IMR-90 (cell line): ENCODE results near the gene CFAP97D1. TPM values are rescaled to one million over a fixed set of nuclear protein-coding genes. Genes with fewer than 3 reads are reported as not detected.

Experiments
- ATAC-seq: fragments of 200-7000 bp; cut with Tn5 transposase; 2 replicates; pipeline ENCODE4 v1.9.1; 2020; ENCODE audit warnings: low read depth, mild to moderate bottlenecking, moderate library complexity
- BruUV-seq: library from RNA; stranded (reverse); fragments of 400-500 nt; replicated peaks from 2 replicates; lab custom pipeline; 2021; lab: Mats Ljungman, UMichigan
- CTCF ChIA-PET: fragments of 300-600 bp; formaldehyde crosslinking; extraction: SDS; loops from one replicate; lab custom pipeline; 2021; ENCODE audit warnings: antibody characterized with exemption; lab: Yijun Ruan, JAX
- POLR2A ChIA-PET: fragments of 300-600 bp; sonication (Branson Sonifier 250); formaldehyde crosslinking; loops from one replicate; lab custom pipeline; 2022; ENCODE audit warnings: antibody characterized with exemption; ENCODE audit not compliant: unreplicated experiment; lab: Charles Lee
- DNase-seq: peaks from one replicate; pipeline ENCODE4 v3.0.0; 2013
- H2AFZ ChIP-seq: replicated peaks from 2 replicates; pipeline ENCODE3; 2013; ENCODE audit warnings: low read length, mild to moderate bottlenecking; ENCODE audit not compliant: poor library complexity
- H2AK5ac ChIP-seq: 2 replicates; pipeline ENCODE4 v1.6.1; 2013; ENCODE audit warnings: low read depth, low read length, inconsistent platforms
- H2AK9ac ChIP-seq: replicated peaks from 2 replicates; pipeline ENCODE3; 2013; ENCODE audit warnings: mild to moderate bottlenecking, low read depth, low read length, moderate library complexity; ENCODE audit not compliant: poor library complexity
- H2BK120ac ChIP-seq: 2 replicates; pipeline ENCODE4 v1.6.1; 2013; ENCODE audit warnings: low read depth, low read length, inconsistent platforms
- H2BK15ac ChIP-seq: 3 replicates; pipeline ENCODE4 v1.6.1; 2013; ENCODE audit warnings: low read depth, low read length, inconsistent platforms
- H2BK20ac ChIP-seq: 2 replicates; pipeline ENCODE4 v1.6.1; 2013; ENCODE audit warnings: low read depth, mild to moderate bottlenecking, inconsistent platforms, low read length, moderate library complexity
- H2BK5ac ChIP-seq: 2 replicates; pipeline ENCODE4 v1.6.1; 2013; ENCODE audit warnings: mild to moderate bottlenecking, low read depth, low read length, inconsistent platforms; ENCODE audit not compliant: poor library complexity, severe bottlenecking
- H3K14ac ChIP-seq: replicated peaks from 2 replicates; pipeline ENCODE4 v1.6.1; 2013; ENCODE audit warnings: low read depth, low read length, inconsistent platforms
- H3K18ac ChIP-seq: 2 replicates; pipeline ENCODE4 v1.6.1; 2013; ENCODE audit warnings: low read depth, low read length, control low read depth
- H3K23ac ChIP-seq: 2 replicates; pipeline ENCODE4 v1.6.1; 2013; ENCODE audit warnings: low read depth, low read length, inconsistent platforms
- H3K27ac ChIP-seq: 2 replicates; pipeline ENCODE4 v1.5.1; 2013; ENCODE audit warnings: mild to moderate bottlenecking, control low read depth, low read length; ENCODE audit not compliant: insufficient read depth
- H3K27me3 ChIP-seq: 2 replicates; pipeline ENCODE4 v1.6.1; 2013; ENCODE audit warnings: low read length; ENCODE audit not compliant: control insufficient read depth, insufficient read depth
- H3K36me3 ChIP-seq: 2 replicates; pipeline ENCODE4 v1.6.1; 2013; ENCODE audit warnings: low read length, mixed read lengths; ENCODE audit not compliant: control insufficient read depth, insufficient read depth
- H3K4ac ChIP-seq: 2 replicates; pipeline ENCODE4 v1.6.1; 2013; ENCODE audit warnings: low read depth, low read length, inconsistent platforms
- H3K4me1 ChIP-seq: 2 replicates; pipeline ENCODE4 v1.6.1; 2013; ENCODE audit warnings: low read length, mixed read lengths; ENCODE audit not compliant: control insufficient read depth, insufficient read depth
- H3K4me2 ChIP-seq: 2 replicates; pipeline ENCODE4 v1.6.1; 2013; ENCODE audit warnings: low read depth, mild to moderate bottlenecking, control low read depth, low read length, moderate library complexity
- H3K4me3 ChIP-seq: 2 replicates; pipeline ENCODE4 v1.5.1; 2013; ENCODE audit warnings: low read depth, mild to moderate bottlenecking, control low read depth, low read length, moderate library complexity; ENCODE audit not compliant: insufficient read depth
- H3K56ac ChIP-seq: 2 replicates; pipeline ENCODE4 v1.6.1; 2013; ENCODE audit warnings: low read length, inconsistent platforms; ENCODE audit not compliant: insufficient read depth; ENCODE audit errors: extremely low read depth
- H3K79me1 ChIP-seq, 2 experiments: 2 replicates each; pipeline ENCODE4 v1.6.1; 2013; ENCODE audit warnings: low read length in 2 of 2, inconsistent platforms in 1 of 2, low read depth in 1 of 2
- H3K9ac ChIP-seq: 2 replicates; pipeline ENCODE4 v1.6.1; 2013; ENCODE audit warnings: low read depth, low read length, control low read depth
- H3K9me1 ChIP-seq: 2 replicates; pipeline ENCODE4 v1.6.1; 2013; ENCODE audit warnings: low read length, inconsistent platforms; ENCODE audit not compliant: insufficient read depth
- H3K9me3 ChIP-seq: 2 replicates; pipeline ENCODE4 v1.6.1; 2013; ENCODE audit warnings: low read length; ENCODE audit not compliant: control insufficient read depth, insufficient read depth
- H4K20me1 ChIP-seq: 2 replicates; pipeline ENCODE4 v1.6.1; 2013; ENCODE audit warnings: low read length, inconsistent platforms; ENCODE audit not compliant: insufficient read depth
- H4K5ac ChIP-seq: 2 replicates; pipeline ENCODE4 v1.6.1; 2013; ENCODE audit warnings: mild to moderate bottlenecking, low read depth, low read length, control low read depth
- H4K8ac ChIP-seq, 2 experiments: 2 replicates each; pipeline ENCODE4 v1.6.1; 2013; ENCODE audit warnings: low read depth in 2 of 2, low read length in 2 of 2, control low read depth in 1 of 2, inconsistent platforms in 1 of 2
- H4K91ac ChIP-seq: 2 replicates; pipeline ENCODE4 v1.6.1; 2013; ENCODE audit warnings: low read depth, low read length, inconsistent platforms; ENCODE audit not compliant: insufficient read depth
- CEBPB ChIP-seq: IDR thresholded peaks from 2 replicates; pipeline ENCODE4 v1.6.1; 2012; ENCODE audit warnings: low read depth, low read length, improper control_type of control experiment
- CHD1 ChIP-seq: IDR thresholded peaks from 2 replicates; pipeline ENCODE4 v1.6.1; 2012; ENCODE audit warnings: low read depth, low read length, improper control_type of control experiment
- ELK1 ChIP-seq: fragments of 150-350 bp; IDR thresholded peaks from 2 replicates; pipeline ENCODE4 v1.6.1; 2016; ENCODE audit warnings: low read depth, mild to moderate bottlenecking, low read length, moderate library complexity, borderline replicate concordance
- MAFK ChIP-seq: IDR thresholded peaks from 2 replicates; pipeline ENCODE4 v1.6.1; 2012; ENCODE audit warnings: low read depth, low read length, improper control_type of control experiment
- MAZ ChIP-seq: IDR thresholded peaks from 2 replicates; pipeline ENCODE4 v1.6.1; 2012; ENCODE audit warnings: low read depth, mild to moderate bottlenecking, low read length, improper control_type of control experiment, moderate library complexity, borderline replicate concordance
- MXI1 ChIP-seq: IDR thresholded peaks from 2 replicates; pipeline ENCODE4 v1.6.1; 2012; ENCODE audit warnings: low read depth, mild to moderate bottlenecking, low read length, moderate library complexity, borderline replicate concordance
- NFE2L2 ChIP-seq: fragments of 150-350 bp; IDR thresholded peaks from 2 replicates; pipeline ENCODE4 v1.6.1; 2016; ENCODE audit warnings: low read depth, mild to moderate bottlenecking, low read length
- POLR2A ChIP-seq: IDR thresholded peaks from 2 replicates; pipeline ENCODE4 v1.6.1; 2012; ENCODE audit warnings: mild to moderate bottlenecking, low read depth, low read length
- RAD21 ChIP-seq: IDR thresholded peaks from 2 replicates; pipeline ENCODE4 v1.6.1; 2012; ENCODE audit warnings: low read length, improper control_type of control experiment
- SMC3 ChIP-seq: fragments of 150-350 bp; IDR thresholded peaks from 2 replicates; pipeline ENCODE4 v1.6.1; 2016; ENCODE audit warnings: low read depth, mild to moderate bottlenecking, antibody characterized with exemption, low read length, moderate library complexity
- USF2 ChIP-seq: fragments of 150-350 bp; IDR thresholded peaks from 2 replicates; pipeline ENCODE4 v1.6.1; 2017; ENCODE audit warnings: mild to moderate bottlenecking, antibody characterized with exemption, low read length, low read depth
- WGBS, 2 experiments: methylation state at CpG; one replicate each; pipeline versions ENCODE4 v1.1.5 to v1.1.7; 2013; ENCODE audit warnings: missing lambda C conversion rate in 2 of 2; ENCODE audit not compliant: insufficient read length in 1 of 2; ENCODE audit errors: extremely low coverage in 2 of 2; 5-methylcytosine and 5-hydroxymethylcytosine counted together
- dilution Hi-C: fragments of 300-500 bp; cut with HindIII; formaldehyde crosslinking; loops from one replicate; pipeline ENCODE4 v1.14.3; 2018; ENCODE audit warnings: low sequenced_read_pairs; ENCODE audit not compliant: unreplicated experiment
- in situ Hi-C: fragments of 300-500 bp; cut with MboI; formaldehyde crosslinking; loops from 3 replicates; pipeline ENCODE4 v1.14.3; 2019; ENCODE audit warnings: low sequenced_read_pairs, inconsistent platforms, mixed read lengths
- intact Hi-C: fragments of 100-400 bp; cut with micrococcal nuclease; formaldehyde crosslinking; loops from 2 replicates; pipeline ENCODE4 v1.10.0; 2022
- polyA plus RNA-seq, 3 experiments: library from polyadenylated mRNA; depleted of rRNA; stranded (reverse); fragments of >200 nt; gene quantifications; 2 replicates each; pipeline ENCODE4 v1.2.3, GENCODE V29; 2012; ENCODE audit warnings: low replicate concordance in 1 of 3
- total RNA-seq: library from RNA; depleted of rRNA; stranded (reverse); fragments of >200 nt; gene quantifications from 2 replicates; pipeline ENCODE4 v1.2.3, GENCODE V29; 2012
- TF ChIP-seq, protein P1 (sequence below): conservative IDR thresholded peaks from 2 replicates; pipeline ENCODE4 v1.5.1; 2012; ENCODE audit warnings: mild to moderate bottlenecking, low read depth, low read length, improper control_type of control experiment

The CFAP97D1 gene
- total and polyA plus RNA-seq, 2 of the 4 experiments (the other 2 are of a cell fraction), result under 0.01 TPM; not detected in 1

DNA sequence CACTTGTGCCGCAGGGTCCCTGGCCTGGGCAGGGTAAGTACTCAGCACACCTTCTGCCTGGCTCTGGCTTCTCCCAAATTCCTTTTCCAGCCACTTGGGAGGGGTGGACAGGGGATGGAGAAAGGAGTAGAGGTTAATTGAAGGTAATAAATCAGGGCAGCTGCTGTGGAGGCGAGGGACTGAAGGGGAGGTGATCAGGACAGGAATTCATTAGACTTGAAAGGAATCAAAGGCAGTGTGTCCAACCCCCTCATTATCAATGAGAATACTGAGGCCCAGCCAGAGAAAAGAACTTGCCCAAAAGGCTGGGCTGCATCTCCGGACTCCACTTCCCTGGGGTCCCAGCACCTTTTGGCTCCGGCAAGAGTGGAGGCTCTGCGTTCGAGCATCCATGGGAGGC, 24.0 kb upstream of the CFAP97D1 start:
- Histone ChIP-seq H2BK15ac (no peak overlapping the region), H3K36me3 (no peaks in the 10 kb centered on the region), H3K23ac (no peak overlapping the region), H3K56ac (no peak overlapping the region), H3K14ac (no peak overlapping the region), H2BK5ac (no peak overlapping the region), H3K4me3 (no peak overlapping the region), H3K27me3 (peaks cover 55% of the 10 kb centered on the region), H3K9me1 (0 out of 2 replicates have a peak, but pooled peaks cover 4% of the 10 kb centered on the region), H3K4me2 (no peak overlapping the region), H4K91ac (no peak overlapping the region), H2AK9ac (no peak overlapping the region), H2BK20ac (no peak overlapping the region), H3K27ac (no peak overlapping the region), H3K4me1 (no peaks in the 10 kb centered on the region), H2AFZ (no peak overlapping the region), H2BK120ac (no peak overlapping the region), H4K20me1 (no peaks in the 10 kb centered on the region), H2AK5ac (no peak overlapping the region), H3K79me1 (no peaks in the 10 kb centered on the region), H4K5ac (no peak overlapping the region), H3K4ac (no peak overlapping the region), H4K8ac (no peak overlapping the region), H3K18ac (no peak overlapping the region), H3K9me3 (no peaks in the 10 kb centered on the region), H3K9ac (no peak overlapping the region)
- dilution Hi-C loops (no loop called here), in situ Hi-C loops (no loop called here), intact Hi-C loops (no loop called here)
- ChIA-PET POLR2A (no interaction called here), CTCF (interaction anchor here (1.0 to 1.1 kb wide), 2 partner anchors 61 to 64 kb away, joined by 3 to 5 read pairs; no protein-coding TSS in a partner anchor)
- TF ChIP-seq MAFK, result no peak
- TF ChIP-seq RAD21, result no peak
- TF ChIP-seq NFE2L2, result no peak
- no peak for TF ChIP-seq SMC3
- TF ChIP-seq MAZ, result no peak
- TF ChIP-seq CHD1, result no peak
- TF ChIP-seq POLR2A, result no peak
- TF ChIP-seq MXI1, result no peak
- no peak for TF ChIP-seq CEBPB
- TF ChIP-seq, protein P1, sequence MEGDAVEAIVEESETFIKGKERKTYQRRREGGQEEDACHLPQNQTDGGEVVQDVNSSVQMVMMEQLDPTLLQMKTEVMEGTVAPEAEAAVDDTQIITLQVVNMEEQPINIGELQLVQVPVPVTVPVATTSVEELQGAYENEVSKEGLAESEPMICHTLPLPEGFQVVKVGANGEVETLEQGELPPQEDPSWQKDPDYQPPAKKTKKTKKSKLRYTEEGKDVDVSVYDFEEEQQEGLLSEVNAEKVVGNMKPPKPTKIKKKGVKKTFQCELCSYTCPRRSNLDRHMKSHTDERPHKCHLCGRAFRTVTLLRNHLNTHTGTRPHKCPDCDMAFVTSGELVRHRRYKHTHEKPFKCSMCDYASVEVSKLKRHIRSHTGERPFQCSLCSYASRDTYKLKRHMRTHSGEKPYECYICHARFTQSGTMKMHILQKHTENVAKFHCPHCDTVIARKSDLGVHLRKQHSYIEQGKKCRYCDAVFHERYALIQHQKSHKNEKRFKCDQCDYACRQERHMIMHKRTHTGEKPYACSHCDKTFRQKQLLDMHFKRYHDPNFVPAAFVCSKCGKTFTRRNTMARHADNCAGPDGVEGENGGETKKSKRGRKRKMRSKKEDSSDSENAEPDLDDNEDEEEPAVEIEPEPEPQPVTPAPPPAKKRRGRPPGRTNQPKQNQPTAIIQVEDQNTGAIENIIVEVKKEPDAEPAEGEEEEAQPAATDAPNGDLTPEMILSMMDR, result no peak
- TF ChIP-seq USF2, result no peak
- TF ChIP-seq ELK1, result no peak
- no peak for DNase-seq
- no TSS peak for BruUV-seq
- 80% methylated on average over 2 of the region's 6 CpGs; no CpG with 5 or more reads in 1 of the 2 experiments for WGBS, 2 experiments
- ATAC-seq, result no peak
